Esophagus muscularis mucosa (tissue), 4 donors: ENCODE data around the gene FGF14. TPM values are rescaled to one million over a fixed set of nuclear protein-coding genes. Genes with fewer than 3 reads are reported as not detected.
A peak's percentile ranks its signal among the peaks of the same experiment; 100 is the strongest.

Experiments used
- DNase-seq: peaks from one replicate; pipeline ENCODE4 v3.0.0-alpha.2; 2017; ENCODE audit errors: extremely low spot score
- H3K27ac ChIP-seq, 4 donors: fragments of 200-600 bp; sonication (generic); replicated peaks in 1 of 4; 1 replicate in 3 of 4; 2 replicates in 1 of 4; pipeline ENCODE4 v1.5.1; 2016 to 2019; ENCODE audit warnings: mild to moderate bottlenecking in 1 of 4
- H3K27me3 ChIP-seq, 4 donors: fragments of 200-600 bp; sonication (generic); one replicate each; pipeline versions ENCODE4 v1.5.1 to v1.6.0; 2016 to 2019
- H3K36me3 ChIP-seq, 4 donors: fragments of 200-600 bp; sonication (generic); one replicate each; pipeline ENCODE4 v1.5.1; 2016 to 2019
- H3K4me1 ChIP-seq, 4 donors: fragments of 200-600 bp; sonication (generic); one replicate each; pipeline ENCODE4 v1.5.1; 2016 to 2019
- H3K4me3 ChIP-seq, 4 donors: fragments of 200-600 bp; sonication (generic); 1 replicate in 2 of 4; 2 replicates in 2 of 4; pipeline ENCODE4 v1.5.1; 2016 to 2019; ENCODE audit warnings: mild to moderate bottlenecking in 4 of 4, moderate library complexity in 1 of 4
- H3K9me3 ChIP-seq, 4 donors: fragments of 200-600 bp; sonication (generic); 1 replicate in 3 of 4; 2 replicates in 1 of 4; pipeline ENCODE4 v1.5.1; 2016 to 2019
- EP300 ChIP-seq: sonication (generic); formaldehyde crosslinking; IDR thresholded peaks from one replicate; pipeline ENCODE4 v1.6.1; 2017; ENCODE audit warnings: antibody characterized with exemption
- POLR2A ChIP-seq: fragments of 450-650 bp; IDR thresholded peaks from one replicate; pipeline ENCODE4 v1.6.1; 2017; ENCODE audit warnings: antibody characterized with exemption, moderate library complexity, mild to moderate bottlenecking, low read depth
- POLR2AphosphoS5 ChIP-seq, 2 donors: sonication (generic); formaldehyde crosslinking; IDR thresholded peaks; one replicate each; pipeline ENCODE4 v1.6.1; 2017; ENCODE audit warnings: antibody characterized with exemption in 2 of 2
- WGBS: methylation state at CpG from one replicate; pipeline ENCODE4 v1.1.5; 2018; 5-methylcytosine and 5-hydroxymethylcytosine counted together
- intact Hi-C: fragments of 100-400 bp; cut with DNase I; formaldehyde crosslinking; loops from one replicate; pipeline ENCODE4 v1.15.1; 2023
- total RNA-seq, 4 donors: library from RNA; depleted of rRNA; stranded (reverse); fragments of >200 nt; gene quantifications; one replicate each; pipeline versions ENCODE4 v1.1.0 to v1.2.1, GENCODE V29; 2016
- TF ChIP-seq, protein P1 (sequence below), 3 experiments: fragments of 200-600 bp in 2 of 3; fragments of 450-650 bp in 1 of 3; sonication (generic) in 2 of 3; IDR thresholded peaks; one replicate each; pipeline ENCODE4 v1.5.1; 2017 to 2019; ENCODE audit warnings: antibody characterized with exemption in 3 of 3, mild to moderate bottlenecking in 2 of 3, moderate library complexity in 1 of 3

The FGF14 gene
- total RNA-seq, 4 donors from 2014 or later: 0.33 to 2.1 (median 0.87) TPM

DNA sequence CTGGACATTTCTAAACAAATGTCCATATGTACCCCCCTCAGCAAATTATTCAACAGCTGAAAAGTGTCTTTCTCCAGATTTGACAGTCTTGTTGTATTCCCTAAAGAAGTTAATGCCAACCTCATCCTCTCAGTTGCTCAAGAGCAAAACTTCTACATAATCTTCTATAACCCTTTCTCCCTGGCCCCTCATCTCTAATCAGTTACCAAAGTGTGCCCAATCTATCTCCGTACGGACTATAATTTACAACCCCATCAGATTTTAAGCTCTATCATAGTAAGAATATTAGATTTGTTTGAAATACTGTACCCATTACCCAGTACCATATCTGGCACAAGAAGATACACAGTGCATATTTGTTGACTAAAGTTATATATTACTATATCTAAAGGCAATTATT, 101.5 kb downstream of the FGF14 start:
- Histone ChIP-seq H3K27me3 (no peaks in the 10 kb centered on the region), H3K4me3 (no peak overlapping the region), H3K9me3 (no peaks in the 10 kb centered on the region), H3K36me3 (no peaks in the 10 kb centered on the region), H3K4me1 (peaks cover 0 to 7% (median 4%) of the 10 kb centered on the region in 4 donors), H3K27ac (no peak overlapping the region)
- no peak for DNase-seq
- TF ChIP-seq POLR2AphosphoS5 (IDR thresholded peaks at IDR 0.05) (no peak), EP300 (no peak), POLR2A (no peak)
- TF ChIP-seq, protein P1, sequence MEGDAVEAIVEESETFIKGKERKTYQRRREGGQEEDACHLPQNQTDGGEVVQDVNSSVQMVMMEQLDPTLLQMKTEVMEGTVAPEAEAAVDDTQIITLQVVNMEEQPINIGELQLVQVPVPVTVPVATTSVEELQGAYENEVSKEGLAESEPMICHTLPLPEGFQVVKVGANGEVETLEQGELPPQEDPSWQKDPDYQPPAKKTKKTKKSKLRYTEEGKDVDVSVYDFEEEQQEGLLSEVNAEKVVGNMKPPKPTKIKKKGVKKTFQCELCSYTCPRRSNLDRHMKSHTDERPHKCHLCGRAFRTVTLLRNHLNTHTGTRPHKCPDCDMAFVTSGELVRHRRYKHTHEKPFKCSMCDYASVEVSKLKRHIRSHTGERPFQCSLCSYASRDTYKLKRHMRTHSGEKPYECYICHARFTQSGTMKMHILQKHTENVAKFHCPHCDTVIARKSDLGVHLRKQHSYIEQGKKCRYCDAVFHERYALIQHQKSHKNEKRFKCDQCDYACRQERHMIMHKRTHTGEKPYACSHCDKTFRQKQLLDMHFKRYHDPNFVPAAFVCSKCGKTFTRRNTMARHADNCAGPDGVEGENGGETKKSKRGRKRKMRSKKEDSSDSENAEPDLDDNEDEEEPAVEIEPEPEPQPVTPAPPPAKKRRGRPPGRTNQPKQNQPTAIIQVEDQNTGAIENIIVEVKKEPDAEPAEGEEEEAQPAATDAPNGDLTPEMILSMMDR (IDR thresholded peaks at IDR 0.05): no peak
- whole genome bisulfite sequencing: 96% methylated on average over 2 of the region's 2 CpGs
- intact Hi-C loops: no loop called here

DNA sequence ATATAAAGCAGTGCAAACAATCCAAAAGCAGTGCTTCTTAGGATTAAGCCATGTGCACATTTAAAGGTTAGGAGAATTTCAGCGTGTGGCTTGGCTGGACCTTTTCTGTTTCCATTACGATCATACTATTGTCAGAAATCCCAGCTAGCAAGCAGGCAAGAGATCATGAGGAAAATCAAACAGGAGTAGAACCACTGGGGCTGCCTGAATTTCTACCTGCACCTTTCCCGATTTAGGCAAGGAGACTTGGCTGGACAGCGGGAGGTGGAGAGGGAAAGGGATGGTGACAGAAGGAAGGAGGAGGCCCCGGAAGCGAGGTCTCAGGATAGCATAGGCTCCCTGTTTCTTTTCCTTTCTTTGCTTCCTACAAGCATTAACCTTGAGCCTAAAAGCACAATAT, 102.5 kb downstream of the FGF14 start:
- intact Hi-C loops: no loop called here
- H3K27me3 ChIP-seq: no peaks in the 10 kb centered on the region
- H3K27ac ChIP-seq: no peak overlapping the region
- TF ChIP-seq EP300 (no peak), POLR2AphosphoS5 (IDR thresholded peaks at IDR 0.05) (no peak), POLR2A (no peak)
- TF ChIP-seq, protein P1 (IDR thresholded peaks at IDR 0.05): no peak
- WGBS: 92% methylated on average over 6 of the region's 6 CpGs
- no peaks in the 10 kb centered on the region for H3K36me3 ChIP-seq
- H3K4me1 ChIP-seq: peaks cover 2 to 17% (median 15%) of the 10 kb centered on the region in 4 donors
- H3K9me3 ChIP-seq: no peaks in the 10 kb centered on the region
- no peak for DNase-seq
- no peak overlapping the region for H3K4me3 ChIP-seq

DNA sequence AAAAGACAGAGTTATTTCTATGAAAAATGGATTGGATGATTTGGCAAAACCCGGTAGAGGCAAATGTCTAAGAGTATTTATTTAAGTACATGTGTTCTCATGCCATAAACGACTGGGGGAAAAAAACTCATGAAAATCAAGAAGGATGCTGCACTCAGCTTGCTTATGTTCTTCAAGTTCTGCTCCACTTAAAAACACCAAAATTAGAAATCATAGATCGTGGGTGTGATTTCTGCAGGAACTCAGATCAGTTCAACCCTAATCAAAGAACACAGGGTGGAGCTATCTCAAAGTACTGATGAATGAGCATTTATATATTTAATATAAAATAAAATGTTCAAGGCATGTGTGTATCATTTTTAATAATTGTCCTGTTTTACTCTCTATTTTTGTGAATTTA, 103.8 kb downstream of the FGF14 start:
- Histone ChIP-seq H3K36me3 (no peaks in the 10 kb centered on the region), H3K4me3 (no peak overlapping the region)
- WGBS: 74% methylated on average over 3 of the region's 3 CpGs

DNA sequence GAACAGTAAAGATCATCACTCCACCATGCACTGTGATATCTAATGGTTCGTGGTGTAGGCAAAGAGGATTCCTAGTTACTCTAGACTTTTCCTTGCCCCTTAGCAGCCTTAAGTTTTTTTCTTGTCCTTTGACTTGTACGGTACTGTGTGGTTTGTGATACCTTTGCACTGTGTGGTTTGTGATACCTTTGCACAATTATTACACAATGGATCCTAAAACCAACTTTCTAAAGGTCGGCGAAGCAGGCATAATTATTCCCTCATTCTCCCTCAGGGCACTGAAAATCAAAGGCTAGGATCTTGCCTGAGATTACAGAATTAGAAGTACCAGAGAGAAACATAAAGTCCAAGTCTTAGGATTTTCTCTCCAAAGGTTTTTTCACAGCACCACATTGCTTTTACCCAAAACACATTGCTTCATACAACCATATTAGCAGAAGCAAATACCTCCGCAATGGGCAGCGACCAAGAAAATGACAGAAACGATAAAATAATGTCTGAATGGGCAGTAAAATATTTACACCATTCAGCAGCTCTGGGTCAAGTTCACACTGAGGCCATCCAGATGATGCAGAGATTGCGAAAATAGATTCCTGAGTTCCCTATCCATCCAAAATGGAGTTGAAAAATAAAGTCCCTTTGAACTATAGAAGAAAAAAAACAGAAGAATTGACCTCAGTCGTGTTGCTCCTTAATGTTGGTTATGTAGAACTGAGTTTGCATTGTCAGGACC, 106.4 kb downstream of the FGF14 start:
- H3K4me3 ChIP-seq: no peak overlapping the region
- TF ChIP-seq, protein P1 (IDR thresholded peaks at IDR 0.05): no peak
- peak in 1 of 2 donors; percentile 76 for TF ChIP-seq POLR2AphosphoS5 (IDR thresholded peaks at IDR 0.05)
- intact Hi-C loops: no loop called here
- DNase-seq: no peak
- WGBS: 75% methylated on average over 9 of the region's 9 CpGs
- H3K27ac ChIP-seq: peak overlapping the region; percentile 51 to 69 (median 58)
- peaks cover 14 to 39% (median 30%) of the 10 kb centered on the region in 4 donors for H3K4me1 ChIP-seq
- no peaks in the 10 kb centered on the region for H3K36me3 ChIP-seq
- H3K9me3 ChIP-seq: no peaks in the 10 kb centered on the region
- no peaks in the 10 kb centered on the region for H3K27me3 ChIP-seq

More for the DNA sequence above, 103.8 kb downstream of the FGF14 start:
- TF ChIP-seq POLR2A: no peak
- TF ChIP-seq, protein P1 (IDR thresholded peaks at IDR 0.05): no peak
- TF ChIP-seq POLR2AphosphoS5 (IDR thresholded peaks at IDR 0.05): no peak
- TF ChIP-seq EP300: no peak
- Histone ChIP-seq H3K27ac (no peak overlapping the region), H3K27me3 (no peaks in the 10 kb centered on the region), H3K4me1 (peaks cover 14 to 30% (median 28%) of the 10 kb centered on the region in 4 donors), H3K9me3 (no peaks in the 10 kb centered on the region)
- DNase-seq: no peak
- intact Hi-C loops: no loop called here
